ENCODE results near the gene FXYD7. TPM values are rescaled to one million over a fixed set of nuclear protein-coding genes. Genes with fewer than 3 reads are reported as not detected.

Gene FXYD7
- total RNA-seq, 1 donor from 2014 or later, result not detected

DNA sequence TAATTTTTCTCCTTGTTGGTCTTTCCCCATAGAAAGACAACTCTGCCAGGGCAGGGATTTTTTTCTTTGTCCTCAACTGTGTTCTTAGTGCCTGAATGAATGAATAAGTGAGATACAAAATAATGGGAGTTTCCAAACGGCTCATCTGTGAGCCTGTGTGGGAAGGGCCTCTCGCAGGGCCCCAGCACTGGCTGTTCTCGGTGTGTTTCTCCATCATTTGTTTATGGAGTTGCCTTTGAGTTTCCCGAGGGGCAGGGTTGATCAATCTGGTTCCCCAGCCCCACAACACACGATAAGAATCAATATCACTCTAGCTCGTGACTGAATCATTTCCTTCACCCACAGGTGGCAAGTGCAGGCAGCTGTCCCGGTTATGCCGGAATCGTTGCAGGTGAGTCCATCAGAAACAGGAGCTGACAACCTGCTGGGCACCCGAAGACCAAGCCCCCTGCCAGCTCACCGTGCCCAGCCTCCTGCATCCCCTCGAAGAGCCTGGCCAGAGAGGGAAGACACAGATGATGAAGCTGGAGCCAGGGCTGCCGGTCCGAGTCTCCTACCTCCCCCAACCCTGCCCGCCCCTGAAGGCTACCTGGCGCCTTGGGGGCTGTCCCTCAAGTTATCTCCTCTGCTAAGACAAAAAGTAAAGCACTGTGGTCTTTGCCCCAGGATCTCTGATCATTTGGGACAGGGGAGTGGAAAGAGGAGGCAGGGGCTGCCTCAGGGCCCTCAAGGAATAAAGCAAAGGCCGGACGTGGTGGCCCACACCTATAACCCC lies 26.4 kb downstream of the FXYD7 start:
- Mint-ChIP-seq H3K9me3 (ENCODE audit: unreplicated experiment) (peaks cover 2% of the 10 kb centered on the region), H3K27ac (ENCODE audit: unreplicated experiment) (no peak overlapping the region), H3K4me3 (ENCODE audit: unreplicated experiment) (no peak overlapping the region), H3K36me3 (ENCODE audit: unreplicated experiment) (peaks cover 17% of the 10 kb centered on the region), H3K27me3 (ENCODE audit: unreplicated experiment) (no peaks in the 10 kb centered on the region), H3K4me1 (ENCODE audit: unreplicated experiment) (peaks cover 13% of the 10 kb centered on the region)
- TF ChIP-seq, protein P1, sequence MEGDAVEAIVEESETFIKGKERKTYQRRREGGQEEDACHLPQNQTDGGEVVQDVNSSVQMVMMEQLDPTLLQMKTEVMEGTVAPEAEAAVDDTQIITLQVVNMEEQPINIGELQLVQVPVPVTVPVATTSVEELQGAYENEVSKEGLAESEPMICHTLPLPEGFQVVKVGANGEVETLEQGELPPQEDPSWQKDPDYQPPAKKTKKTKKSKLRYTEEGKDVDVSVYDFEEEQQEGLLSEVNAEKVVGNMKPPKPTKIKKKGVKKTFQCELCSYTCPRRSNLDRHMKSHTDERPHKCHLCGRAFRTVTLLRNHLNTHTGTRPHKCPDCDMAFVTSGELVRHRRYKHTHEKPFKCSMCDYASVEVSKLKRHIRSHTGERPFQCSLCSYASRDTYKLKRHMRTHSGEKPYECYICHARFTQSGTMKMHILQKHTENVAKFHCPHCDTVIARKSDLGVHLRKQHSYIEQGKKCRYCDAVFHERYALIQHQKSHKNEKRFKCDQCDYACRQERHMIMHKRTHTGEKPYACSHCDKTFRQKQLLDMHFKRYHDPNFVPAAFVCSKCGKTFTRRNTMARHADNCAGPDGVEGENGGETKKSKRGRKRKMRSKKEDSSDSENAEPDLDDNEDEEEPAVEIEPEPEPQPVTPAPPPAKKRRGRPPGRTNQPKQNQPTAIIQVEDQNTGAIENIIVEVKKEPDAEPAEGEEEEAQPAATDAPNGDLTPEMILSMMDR (IDR thresholded peaks at IDR 0.05), result no peak
- DNase-seq (ENCODE audit: extremely low spot score, unreplicated experiment), result no peak

DNA sequence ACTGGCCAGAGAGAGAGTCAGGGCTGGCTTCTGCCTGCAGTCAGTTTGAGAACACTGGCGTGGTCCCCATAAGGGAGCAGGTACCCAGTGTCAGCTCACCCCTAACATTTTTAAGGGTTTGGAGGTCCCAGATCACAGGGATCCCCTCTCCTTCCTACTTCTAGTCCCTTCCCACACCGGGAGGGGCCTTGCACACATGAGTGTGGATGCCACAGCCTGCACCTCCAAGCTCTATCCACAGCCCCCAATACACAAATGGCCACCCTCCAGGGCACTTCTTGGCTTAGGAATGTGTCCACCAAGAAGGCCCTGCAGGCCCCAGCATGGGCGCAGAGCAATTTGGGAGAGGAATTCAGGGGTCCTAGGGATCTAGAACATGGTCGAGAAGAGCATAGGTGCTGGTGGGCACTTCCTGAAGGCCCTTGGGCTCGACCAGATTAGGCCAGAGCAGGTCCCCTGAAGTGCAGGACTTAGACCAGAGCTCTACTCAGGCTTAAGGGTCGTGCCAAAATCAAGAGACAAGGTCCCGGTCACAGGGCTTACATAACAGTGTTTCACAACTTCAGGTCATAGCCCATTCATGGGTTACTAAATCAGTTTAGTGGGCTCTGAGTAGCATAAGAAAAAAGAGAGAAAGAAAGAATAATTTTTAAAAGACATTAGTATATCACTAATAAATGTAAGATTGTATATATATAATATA lies 27.5 kb downstream of the FXYD7 start:
- Mint-ChIP-seq H3K27me3 (ENCODE audit: unreplicated experiment) (no peaks in the 10 kb centered on the region), H3K9me3 (ENCODE audit: unreplicated experiment) (no peaks in the 10 kb centered on the region), H3K4me3 (ENCODE audit: unreplicated experiment) (no peak overlapping the region), H3K4me1 (ENCODE audit: unreplicated experiment) (peaks cover 13% of the 10 kb centered on the region), H3K27ac (ENCODE audit: unreplicated experiment) (no peak overlapping the region), H3K36me3 (ENCODE audit: unreplicated experiment) (peaks cover 12% of the 10 kb centered on the region)
- DNase-seq (ENCODE audit: extremely low spot score, unreplicated experiment), result peak; percentile 65
- TF ChIP-seq, protein P1 (IDR thresholded peaks at IDR 0.05), result no peak

DNA sequence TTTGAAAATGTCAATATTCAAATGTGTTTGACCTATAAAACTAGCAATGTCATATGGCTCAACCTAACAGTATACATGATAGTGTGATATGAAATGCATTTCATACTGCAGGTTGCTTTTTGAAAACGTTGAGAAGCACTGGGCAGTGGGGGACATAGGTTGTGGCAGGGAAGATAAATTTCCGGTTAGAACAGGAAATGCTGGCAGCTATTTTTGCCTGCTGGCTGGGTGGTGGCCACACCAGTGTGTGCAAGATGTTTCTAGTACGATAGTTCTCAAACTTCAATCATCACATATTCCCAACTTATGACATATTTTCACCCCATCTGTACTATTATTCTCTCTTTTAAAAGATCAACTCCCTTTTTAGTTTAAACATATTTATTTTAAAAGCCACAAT lies 28.7 kb downstream of the FXYD7 start:
- TF ChIP-seq, protein P1 (IDR thresholded peaks at IDR 0.05), result no peak
- Mint-ChIP-seq H3K36me3 (ENCODE audit: unreplicated experiment) (peaks cover under 1% of the 10 kb centered on the region), H3K27me3 (ENCODE audit: unreplicated experiment) (no peaks in the 10 kb centered on the region), H3K4me3 (ENCODE audit: unreplicated experiment) (no peak overlapping the region), H3K27ac (ENCODE audit: unreplicated experiment) (no peak overlapping the region), H3K4me1 (ENCODE audit: unreplicated experiment) (peaks cover 15% of the 10 kb centered on the region), H3K9me3 (ENCODE audit: unreplicated experiment) (no peaks in the 10 kb centered on the region)
- DNase-seq (ENCODE audit: extremely low spot score, unreplicated experiment), result peak; percentile 17

DNA sequence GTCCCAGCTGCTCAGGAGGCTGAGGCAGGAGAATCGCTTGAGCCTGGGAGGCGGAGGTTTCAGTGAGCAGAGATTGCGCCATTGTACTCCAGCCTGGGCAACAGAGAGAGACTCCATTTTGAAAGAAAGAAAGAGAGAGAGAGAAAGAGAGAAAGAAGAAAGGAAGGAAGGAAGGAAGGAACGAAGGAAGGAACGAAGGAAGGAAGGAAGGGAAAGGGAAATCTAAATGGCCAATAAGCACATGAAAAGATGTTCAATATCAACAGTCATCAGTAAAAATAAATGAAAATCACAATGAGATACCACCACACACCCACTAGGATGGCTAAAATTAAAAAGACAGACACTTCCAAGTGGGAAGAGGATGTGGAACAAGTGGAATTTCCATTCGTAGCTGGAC lies 31.2 kb downstream of the FXYD7 start:
- H3K9me3 Mint-ChIP-seq (ENCODE audit: unreplicated experiment), result no peaks in the 10 kb centered on the region
- no peaks in the 10 kb centered on the region for H3K27me3 Mint-ChIP-seq (ENCODE audit: unreplicated experiment)
- TF ChIP-seq, protein P1 (IDR thresholded peaks at IDR 0.05), result no peak
- H3K4me1 Mint-ChIP-seq (ENCODE audit: unreplicated experiment), result peaks cover 2% of the 10 kb centered on the region
- H3K36me3 Mint-ChIP-seq (ENCODE audit: unreplicated experiment), result no peaks in the 10 kb centered on the region
- H3K27ac Mint-ChIP-seq (ENCODE audit: unreplicated experiment), result no peak overlapping the region
- no peak for DNase-seq (ENCODE audit: extremely low spot score, unreplicated experiment)
- no peak overlapping the region for H3K4me3 Mint-ChIP-seq (ENCODE audit: unreplicated experiment)

DNA sequence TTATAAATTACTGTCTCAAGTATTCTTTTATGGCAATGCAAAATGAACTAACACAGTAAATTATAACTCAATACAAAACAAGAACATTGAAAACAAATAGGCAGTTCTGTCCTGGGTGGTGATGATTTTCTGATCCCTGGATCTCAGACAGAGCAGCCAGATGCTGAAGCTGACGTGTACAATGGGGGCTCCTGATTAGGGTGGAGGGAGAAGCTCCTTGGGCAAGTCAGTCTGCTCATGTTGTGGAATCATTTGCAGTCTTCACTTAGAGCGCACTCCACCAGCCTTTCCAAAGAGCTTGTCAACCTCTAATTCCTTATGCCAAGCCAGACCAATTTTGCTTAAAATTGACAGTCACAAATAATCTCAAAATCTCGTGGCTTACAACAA lies 33.1 kb downstream of the FXYD7 start:
- Mint-ChIP-seq H3K36me3 (ENCODE audit: unreplicated experiment) (no peaks in the 10 kb centered on the region), H3K27ac (ENCODE audit: unreplicated experiment) (no peak overlapping the region), H3K9me3 (ENCODE audit: unreplicated experiment) (no peaks in the 10 kb centered on the region), H3K4me3 (ENCODE audit: unreplicated experiment) (no peak overlapping the region), H3K27me3 (ENCODE audit: unreplicated experiment) (no peaks in the 10 kb centered on the region), H3K4me1 (ENCODE audit: unreplicated experiment) (peaks cover 2% of the 10 kb centered on the region)
- no peak for DNase-seq (ENCODE audit: extremely low spot score, unreplicated experiment)
- TF ChIP-seq, protein P1 (IDR thresholded peaks at IDR 0.05), result no peak

All from osteocyte (in vitro differentiated cells).